A673 (cell line): ENCODE measurements around the gene MAML2.
A peak's percentile ranks its signal among the peaks of the same experiment; 100 is the strongest.

Source experiments
- EZH2 ChIP-seq: fragments of 200-600 bp; sonication (generic); IDR thresholded peaks from 2 replicates; pipeline ENCODE4 v1.6.1; 2017; ENCODE audit warnings: borderline replicate concordance, low read depth, mild to moderate bottlenecking, mixed read lengths, antibody characterized with exemption, low read length; ENCODE audit not compliant: poor library complexity, severe bottlenecking
- TF ChIP-seq, protein P1 (sequence below): fragments of 300-800, 200-600 bp; sonication (generic); conservative IDR thresholded peaks from 2 replicates; pipeline ENCODE4 v1.5.1; 2017; ENCODE audit warnings: low read depth, mild to moderate bottlenecking, antibody characterized with exemption, low read length, moderate library complexity, mixed read lengths

DNA sequence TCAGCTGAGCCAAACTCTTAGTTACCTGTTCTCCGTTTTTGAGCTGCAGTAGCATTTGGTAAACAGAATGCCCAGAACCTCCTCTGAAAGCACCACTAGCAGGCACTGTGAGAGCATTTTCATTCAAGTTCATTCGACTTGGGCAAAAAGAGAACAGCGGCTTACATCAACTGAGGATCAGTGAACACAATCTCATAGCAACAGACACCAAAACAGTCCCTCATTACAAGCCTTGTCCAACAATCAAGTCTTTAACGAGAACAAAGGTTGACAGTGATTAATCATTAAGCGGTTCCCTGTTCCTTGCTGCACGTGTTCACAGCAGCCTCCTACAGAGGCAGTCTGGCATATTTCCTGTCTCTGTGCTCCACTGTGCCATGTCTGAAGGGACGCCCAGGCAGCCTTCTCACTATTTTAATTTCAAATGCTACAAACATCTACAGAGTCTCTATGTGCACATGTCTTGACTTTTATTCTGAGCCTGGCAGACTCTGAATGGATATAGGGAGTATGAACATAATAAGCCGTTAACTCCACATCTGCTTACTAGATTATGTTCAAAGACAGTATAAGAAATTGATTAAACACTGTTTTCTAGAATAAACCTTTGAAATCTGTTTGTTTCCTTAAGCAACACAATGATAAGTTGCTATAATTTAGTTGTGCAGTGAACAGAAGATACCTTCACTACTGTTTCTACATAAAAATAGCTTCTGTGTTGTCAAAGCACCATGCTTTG lies 330.7 kb downstream of the MAML2 start:
- no peak for TF ChIP-seq EZH2
- TF ChIP-seq, protein P1, sequence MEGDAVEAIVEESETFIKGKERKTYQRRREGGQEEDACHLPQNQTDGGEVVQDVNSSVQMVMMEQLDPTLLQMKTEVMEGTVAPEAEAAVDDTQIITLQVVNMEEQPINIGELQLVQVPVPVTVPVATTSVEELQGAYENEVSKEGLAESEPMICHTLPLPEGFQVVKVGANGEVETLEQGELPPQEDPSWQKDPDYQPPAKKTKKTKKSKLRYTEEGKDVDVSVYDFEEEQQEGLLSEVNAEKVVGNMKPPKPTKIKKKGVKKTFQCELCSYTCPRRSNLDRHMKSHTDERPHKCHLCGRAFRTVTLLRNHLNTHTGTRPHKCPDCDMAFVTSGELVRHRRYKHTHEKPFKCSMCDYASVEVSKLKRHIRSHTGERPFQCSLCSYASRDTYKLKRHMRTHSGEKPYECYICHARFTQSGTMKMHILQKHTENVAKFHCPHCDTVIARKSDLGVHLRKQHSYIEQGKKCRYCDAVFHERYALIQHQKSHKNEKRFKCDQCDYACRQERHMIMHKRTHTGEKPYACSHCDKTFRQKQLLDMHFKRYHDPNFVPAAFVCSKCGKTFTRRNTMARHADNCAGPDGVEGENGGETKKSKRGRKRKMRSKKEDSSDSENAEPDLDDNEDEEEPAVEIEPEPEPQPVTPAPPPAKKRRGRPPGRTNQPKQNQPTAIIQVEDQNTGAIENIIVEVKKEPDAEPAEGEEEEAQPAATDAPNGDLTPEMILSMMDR, result peak; percentile 84
